HG02973 (cell line): ENCODE data around the gene CTNND2.

Source experiments
- ATAC-seq: cut with Tn5 transposase; IDR thresholded peaks from one replicate; pipeline ENCODE4 v1.9.1; 2021; ENCODE audit warnings: moderate library complexity; ENCODE audit not compliant: unreplicated experiment

The CTNND2 gene

GRCh38 chr5:11397549-11397948 lies 506.7 kb downstream of the CTNND2 start:
- ATAC-seq, result no peak

- no peak for ATAC-seq
Observed at GRCh38 chr5:11396917-11397316, 507.3 kb downstream of the CTNND2 start.

- no peak for ATAC-seq
Observed at GRCh38 chr5:11394933-11395332, 509.3 kb downstream of the CTNND2 start.

GRCh38 chr5:11390291-11390767 lies 513.9 kb downstream of the CTNND2 start:
- no peak for ATAC-seq

GRCh38 chr5:11387382-11387781 lies 516.9 kb downstream of the CTNND2 start:
- no peak for ATAC-seq

GRCh38 chr5:11386398-11386797 lies 517.8 kb downstream of the CTNND2 start:
- ATAC-seq, result no peak

- ATAC-seq, result no peak
Observed at GRCh38 chr5:11385901-11386293, 518.3 kb downstream of the CTNND2 start.

- ATAC-seq, result no peak
Observed at GRCh38 chr5:11385251-11385900, 518.9 kb downstream of the CTNND2 start.

GRCh38 chr5:11384441-11385250 lies 519.6 kb downstream of the CTNND2 start:
- ATAC-seq, result no peak

GRCh38 chr5:11383506-11384095 lies 520.6 kb downstream of the CTNND2 start:
- ATAC-seq, result no peak

- ATAC-seq, result no peak
Observed at GRCh38 chr5:11378461-11378860, 525.8 kb downstream of the CTNND2 start.

GRCh38 chr5:11377896-11378295 lies 526.4 kb downstream of the CTNND2 start:
- ATAC-seq, result no peak

GRCh38 chr5:11372191-11372590 lies 532.1 kb downstream of the CTNND2 start:
- ATAC-seq, result no peak

GRCh38 chr5:11371021-11371420 lies 533.2 kb downstream of the CTNND2 start:
- ATAC-seq, result no peak

GRCh38 chr5:11364531-11364930 lies 539.7 kb downstream of the CTNND2 start:
- no peak for ATAC-seq

- ATAC-seq, result no peak
Observed at GRCh38 chr5:11363631-11364178, 540.5 kb downstream of the CTNND2 start.

- no peak for ATAC-seq
Observed at GRCh38 chr5:11361768-11362167, 542.5 kb downstream of the CTNND2 start.

GRCh38 chr5:11357928-11358327 lies 546.3 kb downstream of the CTNND2 start:
- no peak for ATAC-seq

- no peak for ATAC-seq
Observed at GRCh38 chr5:11355491-11355890, 548.8 kb downstream of the CTNND2 start.

- no peak for ATAC-seq
Observed at GRCh38 chr5:11346336-11346735, 557.9 kb downstream of the CTNND2 start.

- ATAC-seq, result no peak
Observed at GRCh38 chr5:11335881-11336760, 568.1 kb downstream of the CTNND2 start.
